Stromal cell of bone marrow (primary cell): ENCODE data around the gene SPEM3.
"Not testable (repeated sequence)": the region's sequence is repeated elsewhere in the genome, so short reads cannot be mapped to it uniquely, and the experiment has no call there.

Source experiments
- DNase-seq: peaks from one replicate; pipeline ENCODE4 v3.0.0-alpha.2; 2012; ENCODE audit warnings: low read depth

The SPEM3 gene

GRCh38 chr17:7471729-7472128 is 43.1 kb downstream of the SPEM3 start:
- DNase-seq: no peak

GRCh38 chr17:7474767-7475166 is 46.1 kb downstream of the SPEM3 start:
- not testable (repeated sequence) for DNase-seq

GRCh38 chr17:7475764-7476422 is 47.2 kb downstream of the SPEM3 start:
- DNase-seq: no peak

GRCh38 chr17:7476494-7476893 is 47.8 kb downstream of the SPEM3 start:
- DNase-seq: no peak

GRCh38 chr17:7476951-7477350 is 48.3 kb downstream of the SPEM3 start:
- no peak for DNase-seq

- DNase-seq: peak; percentile 57
These were observed 49.0 kb downstream of the SPEM3 start for GRCh38 chr17:7477392-7478275.

- no peak for DNase-seq
These were observed 49.9 kb downstream of the SPEM3 start for GRCh38 chr17:7478276-7479212.

- DNase-seq: no peak
These were observed 50.8 kb downstream of the SPEM3 start, which contains the start of gene ZBTB4 for GRCh38 chr17:7479213-7480088. Gene ZBTB4 (minus strand): TSS chr17:7479631. CDS start chr17:7466801, 12,830 bp downstream.

GRCh38 chr17:7480089-7480384 is 51.4 kb downstream of the SPEM3 start:
- no peak for DNase-seq

- not testable (repeated sequence) for DNase-seq
These were observed 52.6 kb downstream of the SPEM3 start, which contains the start of gene SLC35G6 for GRCh38 chr17:7481275-7481674. Gene SLC35G6 (plus strand): TSS chr17:7481446. CDS start chr17:7481517, 71 bp downstream.

- not testable (repeated sequence) for DNase-seq
These were observed 53.4 kb downstream of the SPEM3 start for GRCh38 chr17:7481842-7482741.
